Measurements from ENCODE around the gene AP5Z1.

Gene AP5Z1

DNA sequence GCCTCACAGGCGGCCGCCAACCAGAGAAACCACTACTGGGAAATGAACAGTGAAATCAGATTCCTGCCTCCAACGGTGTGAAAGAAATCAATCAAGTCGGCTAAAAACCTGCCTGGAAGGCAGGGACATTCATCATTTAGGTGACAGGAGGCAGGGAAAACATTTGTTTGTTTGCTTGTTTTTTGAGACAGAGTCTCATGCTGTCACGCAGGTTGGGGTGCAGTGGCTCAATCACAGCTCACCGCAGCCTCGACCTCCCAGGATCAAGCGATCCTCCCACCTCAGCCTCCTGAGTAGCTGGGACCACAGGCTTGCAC is 30.5 kb downstream of the AP5Z1 start:
- no peak for DNase-seq

DNA sequence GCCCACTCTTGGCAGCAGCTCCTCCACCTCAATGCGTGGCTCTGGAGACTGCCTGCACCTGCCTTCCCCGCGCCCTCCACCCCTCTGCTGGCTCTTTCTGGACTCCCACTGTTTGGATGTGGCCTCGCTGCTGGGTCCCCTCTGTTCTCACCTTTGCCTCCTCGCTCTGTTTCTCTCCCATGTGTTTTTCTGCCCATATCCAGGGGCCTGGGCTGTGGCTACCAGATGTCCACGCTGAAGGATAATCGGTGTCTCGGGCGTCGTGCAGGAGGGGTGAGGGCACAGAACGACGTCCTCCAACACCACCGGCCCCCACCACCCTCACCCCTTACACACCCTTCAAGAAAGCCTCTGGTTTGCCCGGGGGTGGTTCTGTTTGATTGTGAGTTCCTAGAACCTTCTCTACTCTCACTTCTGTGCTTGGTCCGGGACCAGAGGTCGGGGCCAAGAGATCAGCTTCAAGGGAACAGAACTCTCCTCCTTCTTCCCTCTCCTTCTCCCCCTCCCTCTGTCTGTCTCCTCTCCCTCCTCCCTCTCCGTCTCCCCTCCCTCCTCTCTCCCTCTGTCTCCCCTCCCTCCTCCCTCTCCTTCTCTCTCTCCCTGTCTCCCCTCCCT is 31.7 kb downstream of the AP5Z1 start:
- DNase-seq = no peak

DNA sequence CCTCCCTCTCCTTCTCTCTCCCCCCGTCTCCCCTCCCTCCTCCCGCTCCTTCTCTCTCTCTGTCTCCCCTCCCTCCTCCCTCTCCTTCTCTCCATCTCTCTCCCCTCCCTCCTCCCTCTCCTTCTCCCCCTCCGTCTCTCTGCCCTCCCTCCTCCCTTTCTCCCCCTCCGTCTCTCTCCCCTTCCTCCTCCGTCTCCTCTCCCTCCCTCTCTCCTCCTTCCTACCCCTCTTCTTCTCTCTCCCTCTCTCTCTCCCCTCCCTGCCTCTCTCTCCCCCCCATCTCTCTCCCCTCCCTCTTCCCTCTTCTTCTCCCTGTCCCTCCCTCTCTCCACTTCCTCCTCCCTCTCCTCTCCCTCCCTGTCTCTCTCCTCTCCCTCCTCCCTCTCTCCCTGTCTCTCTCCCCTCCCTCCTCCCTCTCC is 32.2 kb downstream of the AP5Z1 start:
- DNase-seq = no peak

DNA sequence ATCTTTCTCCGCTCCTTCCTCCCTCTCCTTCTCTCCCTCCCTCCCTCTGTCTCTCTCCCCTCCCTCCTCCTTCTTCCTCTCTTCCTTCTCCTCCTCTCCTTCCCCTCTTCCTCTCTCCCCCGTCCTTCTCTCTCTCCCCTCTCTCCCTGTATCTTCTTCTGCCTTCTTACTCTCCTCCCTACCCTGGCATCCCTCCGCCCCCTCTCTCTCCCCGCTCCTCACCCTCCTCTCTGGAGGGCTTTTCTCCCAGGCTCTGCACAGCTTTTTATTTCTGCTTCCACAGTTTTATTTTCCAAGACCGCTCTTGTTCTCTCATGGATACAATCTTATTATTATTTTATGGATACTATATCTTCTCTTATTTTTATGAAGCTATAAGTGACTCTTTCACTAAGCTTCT is 32.6 kb downstream of the AP5Z1 start:
- no peak for DNase-seq

DNA sequence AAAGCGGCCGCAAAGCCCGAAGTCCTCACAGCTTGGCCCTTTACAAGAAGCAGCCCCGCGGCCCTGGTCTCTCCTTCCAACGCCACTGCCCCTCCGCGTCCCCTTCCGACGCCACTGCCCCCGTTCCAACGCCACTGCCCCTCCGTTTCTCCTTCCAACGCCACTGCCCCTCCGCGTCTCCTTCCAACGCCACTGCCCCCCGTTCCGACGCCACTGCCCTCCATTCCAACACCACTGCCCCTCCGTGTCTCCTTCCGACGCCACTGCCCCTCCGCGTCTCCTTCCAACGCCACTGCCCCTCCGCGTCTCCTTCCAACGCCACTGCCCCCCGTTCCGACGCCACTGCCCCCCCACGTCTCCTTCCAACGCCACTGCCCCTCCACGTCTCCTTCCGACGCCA is 33.1 kb downstream of the AP5Z1 start:
- no peak for DNase-seq

DNA sequence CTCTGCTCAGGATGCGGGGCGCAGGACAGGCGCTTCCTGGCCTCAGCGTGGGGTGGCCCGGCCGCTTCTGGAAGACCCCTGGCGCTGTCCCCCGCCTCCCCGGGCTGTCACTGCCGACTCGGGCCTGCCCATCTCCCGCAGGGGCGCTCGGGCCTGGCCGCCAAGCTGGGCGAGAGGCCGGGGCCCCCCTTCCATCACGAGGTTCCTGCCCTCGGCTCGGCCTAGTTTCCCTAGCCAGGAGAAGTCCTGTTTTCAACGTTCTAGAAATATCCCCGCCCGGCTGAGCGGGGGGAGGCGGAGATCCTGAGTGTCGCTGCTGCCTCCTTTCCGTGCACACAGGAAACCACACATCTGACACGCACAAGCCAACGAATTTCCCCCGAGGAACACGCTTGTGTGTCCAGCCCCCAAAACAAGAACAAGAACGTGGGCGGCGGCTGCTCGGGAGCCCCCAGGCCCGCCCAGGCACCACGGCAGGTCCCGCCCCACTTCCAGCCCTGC is 33.7 kb downstream of the AP5Z1 start:
- no peak for DNase-seq

DNA sequence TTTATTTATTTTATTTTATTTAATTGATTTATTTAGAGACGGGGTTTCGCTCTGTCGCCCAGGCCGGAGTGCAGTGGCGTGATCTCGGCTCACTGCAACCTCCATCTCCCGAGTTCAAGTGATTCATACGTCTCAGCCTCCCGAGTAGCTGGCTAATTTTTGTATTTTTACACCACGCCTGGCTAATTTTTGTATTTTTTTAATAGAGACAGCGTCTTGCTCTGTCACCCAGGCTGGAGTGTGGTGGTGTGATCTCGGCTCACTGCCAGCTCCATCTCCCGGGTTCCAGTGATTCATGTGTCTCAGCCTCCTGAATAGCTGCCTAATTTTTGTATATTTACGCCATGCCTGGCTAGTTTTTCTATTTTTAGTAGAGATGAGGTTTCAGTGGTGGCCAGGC is 34.2 kb downstream of the AP5Z1 start:
- DNase-seq = no peak

DNA sequence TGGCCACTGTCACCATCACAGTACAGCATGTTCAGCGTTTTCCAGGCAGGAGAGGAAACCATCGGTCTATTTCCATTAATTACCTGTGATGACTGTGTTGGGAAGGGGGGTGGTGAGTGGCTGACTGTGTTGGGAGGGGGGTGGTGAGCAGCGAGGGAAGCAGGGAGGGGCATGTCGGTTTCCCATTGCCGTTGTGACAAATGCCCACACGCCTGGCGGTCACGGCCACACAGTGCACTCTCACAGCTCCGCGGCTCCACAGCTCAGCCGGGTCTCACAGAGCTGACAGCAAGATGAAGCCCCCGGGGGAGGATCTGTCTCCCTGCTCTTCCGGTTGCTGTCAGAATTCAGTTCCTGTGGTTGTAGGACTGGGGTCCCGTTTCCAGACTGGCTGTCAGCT is 39.0 kb downstream of the AP5Z1 start:
- DNase-seq = no peak

DNA sequence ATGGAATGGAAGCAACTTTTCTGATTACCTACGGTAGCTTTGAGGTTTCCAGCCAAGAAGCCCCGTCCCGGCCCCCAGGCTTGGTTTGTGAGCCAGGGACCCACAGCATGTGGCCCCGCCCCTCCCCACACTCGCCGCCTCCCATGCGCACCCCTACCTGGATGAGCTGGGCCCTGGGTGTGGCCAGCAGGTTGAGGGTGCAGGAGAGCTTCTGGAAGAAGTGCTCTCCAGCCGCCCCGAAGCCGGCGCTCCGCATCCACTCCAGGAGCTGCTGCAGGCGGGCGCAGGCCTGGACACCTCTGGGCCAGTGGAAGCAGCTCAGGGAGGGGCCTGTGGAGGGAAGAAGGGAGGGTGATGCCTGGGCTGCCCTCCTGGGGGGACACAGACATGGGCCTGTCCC is 39.7 kb downstream of the AP5Z1 start:
- DNase-seq = no peak

DNA sequence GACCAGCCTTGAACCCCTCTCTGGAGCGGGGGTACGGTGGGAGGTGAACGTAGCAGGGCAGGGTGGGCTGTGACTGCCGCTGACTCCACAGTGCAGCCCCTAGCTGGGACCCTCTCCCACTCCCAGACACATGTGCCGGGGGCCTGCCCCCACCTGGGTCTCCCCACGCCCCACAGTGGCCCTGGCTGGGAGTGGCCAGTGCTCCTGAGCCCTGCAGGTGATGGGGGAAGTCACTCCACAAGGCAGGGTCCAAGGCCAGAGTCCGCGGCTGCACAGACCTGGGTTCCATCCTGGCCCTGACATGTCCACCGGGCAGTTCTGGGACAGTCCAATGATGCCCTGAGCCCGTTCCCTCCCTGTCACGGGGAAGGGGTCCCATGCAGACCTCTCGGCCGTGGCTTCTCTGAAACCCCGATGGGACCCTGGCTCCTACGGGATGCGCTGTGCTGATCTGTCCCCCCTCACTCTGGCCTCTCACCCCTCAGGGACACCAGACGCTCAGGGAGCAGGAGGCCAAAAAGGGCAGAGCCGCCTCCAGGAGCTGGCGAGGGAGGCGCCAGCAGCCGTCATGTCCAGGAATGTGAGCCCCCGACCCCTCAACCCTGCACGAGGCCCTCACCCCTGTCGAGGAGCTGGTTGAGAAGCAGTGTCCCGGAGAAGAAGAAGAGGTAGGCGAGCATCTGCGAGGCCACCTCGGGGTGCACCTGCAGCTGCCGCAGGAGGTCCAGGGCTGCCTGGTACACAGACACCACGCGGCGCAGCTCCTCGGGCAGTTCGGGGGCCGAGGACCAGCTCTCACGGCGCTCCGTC is 40.4 kb downstream of the AP5Z1 start:
- no peak for DNase-seq

DNA sequence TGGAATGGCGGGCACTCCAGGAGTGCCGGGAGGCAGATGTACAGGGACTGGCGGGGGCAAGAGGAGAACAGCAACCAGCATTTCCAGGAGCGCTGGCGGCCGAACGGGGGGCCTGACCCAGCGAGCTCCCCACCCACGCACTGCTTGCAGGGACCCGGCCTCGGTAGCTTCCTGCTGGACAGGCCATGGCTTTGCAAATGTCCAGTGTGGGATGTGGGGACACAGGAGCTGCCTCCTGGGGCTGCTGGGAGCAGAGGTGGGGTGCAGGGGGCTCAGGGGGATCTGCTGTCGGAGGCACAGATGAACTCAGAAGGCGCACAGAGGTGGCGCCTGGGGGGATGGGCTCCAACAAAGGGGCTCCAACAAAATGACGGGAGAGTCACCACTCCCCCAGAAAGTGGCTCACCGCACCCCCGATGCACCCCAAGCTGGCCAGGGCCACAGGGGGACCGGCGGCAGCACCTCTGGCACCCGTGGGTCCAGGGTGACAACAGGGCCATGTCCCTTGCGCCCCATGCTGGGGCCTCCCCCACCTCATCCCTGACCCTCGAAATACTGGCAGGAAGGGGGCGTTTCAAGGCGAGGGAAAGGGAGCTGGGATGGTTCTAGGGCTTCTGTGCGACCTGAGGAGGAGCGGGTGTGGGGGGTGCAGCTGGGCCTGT is 41.1 kb downstream of the AP5Z1 start:
- DNase-seq = no peak

DNA sequence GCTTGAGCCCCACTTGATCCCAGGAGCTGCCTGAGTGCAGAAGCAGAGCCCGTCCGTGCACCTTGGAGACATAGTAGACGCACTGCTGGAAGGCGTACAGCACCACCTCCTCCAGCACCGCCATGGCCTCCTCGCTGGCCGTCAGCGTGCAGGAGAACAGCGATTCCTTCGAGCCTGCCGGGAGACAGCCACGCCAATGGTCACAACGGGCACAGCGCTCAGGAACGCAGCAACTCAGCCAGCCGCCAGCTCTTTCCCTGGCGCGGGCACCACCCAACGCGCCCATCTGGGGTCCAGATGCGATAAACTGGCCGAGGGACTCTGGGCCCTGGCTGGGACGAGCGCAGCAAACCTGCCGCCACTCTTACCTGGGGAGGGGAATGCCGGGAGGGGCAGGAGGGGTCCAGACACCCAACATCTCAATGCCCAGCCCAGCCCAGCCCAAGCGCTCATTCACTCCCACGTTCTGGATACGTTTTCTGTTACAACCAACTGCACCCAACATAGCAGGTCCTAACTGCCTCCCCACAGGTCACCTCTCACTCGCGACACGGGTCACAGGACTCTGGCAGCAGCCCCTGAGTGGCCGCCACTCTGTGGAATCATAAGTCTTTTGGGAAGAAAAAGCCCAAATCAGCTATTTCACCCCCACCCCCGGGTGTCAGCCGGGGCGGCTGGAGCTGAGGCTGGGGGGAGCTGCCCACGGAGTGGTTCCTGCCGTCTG is 41.9 kb downstream of the AP5Z1 start:
- DNase-seq = no peak

DNA sequence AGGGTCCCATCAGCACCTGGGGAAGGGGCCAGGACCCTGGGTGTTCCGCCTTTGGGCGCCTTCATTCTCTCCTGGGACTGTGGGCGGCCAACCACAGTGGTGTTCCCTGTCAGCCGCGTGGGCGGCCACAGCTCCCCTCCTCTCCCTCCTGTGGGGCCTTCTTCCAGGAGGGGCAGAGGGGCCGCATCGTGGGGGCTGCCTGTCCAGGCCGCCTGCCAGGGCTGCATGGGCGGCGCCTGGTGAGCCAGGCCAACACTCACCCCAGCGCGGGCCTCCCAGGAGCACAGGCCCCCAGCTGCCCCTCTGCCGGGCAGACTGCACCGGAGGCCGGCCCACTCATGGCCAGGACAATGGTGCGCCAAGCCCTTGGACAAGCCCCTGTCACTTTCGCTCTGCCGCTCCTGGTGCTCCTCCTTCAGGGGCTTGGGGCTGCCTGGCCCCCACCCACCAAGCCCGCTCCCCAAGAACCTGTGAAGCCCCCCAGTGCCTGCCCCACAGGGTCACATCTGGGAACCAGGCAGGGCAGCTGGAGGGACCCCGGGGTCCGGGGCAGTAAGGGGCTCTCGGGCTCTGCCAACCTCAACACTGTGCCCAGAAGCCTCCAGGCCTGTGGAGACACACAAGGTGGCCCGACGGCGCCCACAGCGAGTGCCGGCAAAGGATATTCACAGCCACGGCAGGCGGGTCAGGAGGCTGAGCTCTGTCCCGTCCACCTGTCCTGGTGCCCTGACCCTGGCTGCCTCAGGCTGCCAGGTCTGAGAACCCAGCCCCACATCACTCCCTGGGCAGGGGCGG is 42.8 kb downstream of the AP5Z1 start:
- DNase-seq = no peak

DNA sequence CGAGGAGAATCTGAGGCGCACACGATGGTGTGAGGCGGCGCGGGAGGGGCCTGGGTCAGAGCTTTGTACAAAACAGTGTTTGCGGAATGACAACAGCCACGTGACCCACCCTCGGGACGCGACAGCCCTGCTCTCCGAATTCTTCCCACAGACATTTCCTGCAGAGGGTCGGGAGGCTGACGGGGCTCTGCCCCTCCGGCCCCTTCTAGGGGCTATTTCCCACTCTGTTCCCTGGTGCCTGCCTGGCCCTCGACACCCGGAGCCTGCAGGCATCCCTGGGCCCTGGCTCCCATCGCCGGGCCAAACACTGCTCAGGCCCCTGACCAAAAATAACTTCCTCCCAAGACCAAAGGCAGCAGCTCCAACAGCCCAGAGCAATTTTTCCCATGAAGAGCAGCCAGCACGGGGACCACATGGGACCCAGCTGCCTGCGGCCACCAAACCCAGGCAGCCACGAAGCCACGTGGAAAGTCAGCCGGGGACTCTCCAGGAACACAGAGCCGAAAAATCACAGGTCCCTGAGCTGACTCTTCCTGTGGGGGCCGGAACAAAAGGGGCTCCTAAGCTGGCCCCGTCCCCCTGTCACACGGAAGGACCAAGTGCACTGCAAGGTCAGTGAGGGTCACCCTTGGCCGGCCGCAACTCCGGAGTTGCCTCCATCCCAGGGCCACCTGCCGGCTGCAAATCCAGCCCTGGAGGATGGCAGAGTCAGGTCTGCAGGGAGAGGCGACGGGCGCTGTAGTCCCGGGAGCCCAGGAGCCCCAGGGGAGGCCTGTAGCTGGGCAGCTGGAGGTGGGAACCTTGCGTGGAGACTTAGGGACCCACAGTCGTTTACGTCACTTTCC is 44.4 kb downstream of the AP5Z1 start:
- no peak for DNase-seq

DNA sequence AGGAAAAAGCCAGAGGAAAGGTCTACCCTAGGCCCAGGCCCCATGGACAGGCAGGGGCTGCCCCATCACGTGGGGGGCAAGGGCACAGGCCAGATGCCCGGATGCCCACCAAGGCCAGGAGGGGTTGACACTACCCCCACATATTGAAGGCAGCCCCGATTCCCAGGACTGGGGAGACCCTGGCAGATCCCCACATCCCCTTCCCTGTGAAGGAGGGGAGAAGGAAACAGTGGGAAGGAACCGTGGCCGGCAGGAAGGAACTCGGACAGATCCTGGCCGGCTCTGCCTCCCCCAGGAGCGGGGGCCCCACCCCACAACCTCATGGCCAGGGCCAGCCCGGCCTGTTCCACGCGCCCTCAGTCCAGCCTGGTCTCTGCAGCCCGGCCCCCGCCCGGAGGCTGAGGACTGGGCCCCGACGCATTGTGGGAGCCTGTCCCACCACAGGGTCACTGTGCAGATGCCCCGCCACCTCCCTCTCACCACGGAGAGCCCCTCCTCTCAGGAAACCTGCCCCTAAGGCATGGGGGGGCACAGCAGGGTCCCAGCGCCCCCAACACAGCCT is 45.1 kb downstream of the AP5Z1 start:
- no peak for DNase-seq

DNA sequence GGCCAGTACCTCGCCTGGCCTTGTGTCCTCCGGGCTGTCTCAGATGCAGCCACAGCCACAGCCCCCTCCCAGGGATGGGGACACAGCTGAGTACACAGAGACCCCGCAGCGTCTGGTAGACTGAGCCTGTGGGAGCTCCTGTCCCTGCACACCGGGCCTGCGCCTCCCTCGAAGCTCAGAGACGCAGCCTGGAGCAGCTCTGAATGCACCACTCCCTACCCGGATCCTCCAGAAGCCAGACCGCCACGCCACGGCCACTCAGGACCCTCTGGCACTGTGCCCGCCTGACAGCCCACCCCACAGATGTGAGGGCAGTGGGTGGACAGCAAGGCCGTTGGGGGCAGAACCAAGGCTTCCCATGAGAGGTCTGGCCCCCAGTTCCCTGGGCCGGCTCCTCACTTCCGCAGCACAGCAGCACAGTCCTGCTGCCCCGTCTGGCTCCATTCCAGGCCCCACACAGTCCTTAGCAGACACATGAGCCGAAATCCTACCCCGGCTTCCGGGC is 45.6 kb downstream of the AP5Z1 start:
- DNase-seq = no peak

DNA sequence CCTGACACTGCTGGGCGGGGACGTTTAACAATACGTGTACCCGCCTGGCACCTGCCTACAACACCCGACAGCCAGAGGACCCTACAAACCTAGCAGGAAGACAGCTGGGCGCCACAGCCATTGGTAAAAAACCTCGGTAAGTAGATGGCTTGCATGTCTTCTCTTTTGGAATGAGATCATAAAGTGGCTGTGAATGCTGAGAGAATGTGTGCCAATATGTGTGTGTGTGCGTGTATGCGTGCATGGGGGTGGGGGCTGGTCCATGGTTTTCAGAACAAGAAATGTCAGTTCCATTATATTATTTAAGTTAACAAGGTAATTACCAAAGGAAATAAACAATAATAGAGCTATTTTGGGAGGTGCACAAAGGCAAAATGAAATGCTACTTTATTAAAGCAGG is 47.3 kb downstream of the AP5Z1 start:
- no peak for DNase-seq

DNA sequence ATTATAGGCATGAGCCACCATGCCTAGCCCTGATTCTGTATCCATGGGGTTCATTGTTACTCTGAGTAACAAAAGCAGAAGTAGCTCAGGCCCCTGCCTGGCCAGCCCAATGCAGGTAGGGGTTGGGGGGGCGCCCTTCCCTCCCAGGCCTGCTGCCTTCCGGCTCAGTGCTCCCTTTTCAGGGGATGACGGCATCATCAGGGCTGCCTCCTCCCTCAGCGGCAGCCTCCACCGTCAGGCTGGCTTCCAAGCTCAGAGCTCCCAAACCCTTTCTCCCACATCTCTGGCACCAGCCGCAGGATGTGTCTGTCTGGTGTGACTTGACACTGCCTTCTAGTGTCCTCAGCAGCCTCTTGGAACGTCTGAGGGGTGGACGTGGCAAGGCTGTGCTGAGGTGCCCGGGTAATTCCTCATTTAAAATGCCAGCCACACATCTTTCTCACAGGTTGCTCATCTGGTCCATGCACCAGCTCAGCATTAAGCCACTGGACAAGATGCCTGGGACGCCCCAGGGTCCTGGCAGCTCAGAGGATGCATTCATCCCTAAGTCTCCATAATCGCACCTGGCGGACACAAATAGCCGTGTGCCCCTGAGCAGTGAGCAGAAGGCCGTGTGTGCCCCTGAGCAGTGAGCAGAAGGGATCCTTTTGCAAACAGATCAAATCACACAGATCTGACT is 48.2 kb downstream of the AP5Z1 start:
- no peak for DNase-seq

DNA sequence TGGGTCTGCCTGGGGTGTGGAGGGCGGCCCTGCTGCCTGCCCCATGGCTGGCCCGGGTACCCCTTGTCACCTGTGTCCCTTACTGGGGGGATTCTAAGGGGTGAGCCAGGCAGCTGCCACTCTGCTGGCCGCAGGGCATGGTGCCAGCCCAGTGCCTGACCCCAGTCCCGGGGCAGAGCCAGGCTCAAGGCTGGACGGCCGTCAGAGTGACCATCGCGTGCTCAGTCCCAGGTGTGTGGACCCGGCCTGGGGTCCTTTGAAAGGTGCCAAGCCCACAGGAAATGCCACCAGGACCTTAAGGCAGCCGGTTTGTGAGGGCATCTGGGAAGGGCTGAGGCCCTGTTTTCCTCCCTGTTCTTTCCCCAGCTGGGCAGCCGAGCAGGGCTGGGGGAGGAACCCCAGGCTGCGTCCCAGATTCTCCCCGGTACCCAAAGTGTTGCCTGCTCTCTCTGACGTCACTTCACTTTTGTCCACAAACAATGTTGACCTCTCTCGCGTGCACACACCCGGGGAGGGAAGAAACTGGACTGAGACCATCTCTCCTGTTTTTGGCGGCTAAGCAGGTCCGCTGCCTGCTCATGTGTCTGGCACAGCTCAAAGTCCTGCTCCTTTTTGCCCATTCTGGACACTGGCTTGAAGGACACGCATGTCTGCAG is 48.8 kb downstream of the AP5Z1 start:
- DNase-seq = no peak

DNA sequence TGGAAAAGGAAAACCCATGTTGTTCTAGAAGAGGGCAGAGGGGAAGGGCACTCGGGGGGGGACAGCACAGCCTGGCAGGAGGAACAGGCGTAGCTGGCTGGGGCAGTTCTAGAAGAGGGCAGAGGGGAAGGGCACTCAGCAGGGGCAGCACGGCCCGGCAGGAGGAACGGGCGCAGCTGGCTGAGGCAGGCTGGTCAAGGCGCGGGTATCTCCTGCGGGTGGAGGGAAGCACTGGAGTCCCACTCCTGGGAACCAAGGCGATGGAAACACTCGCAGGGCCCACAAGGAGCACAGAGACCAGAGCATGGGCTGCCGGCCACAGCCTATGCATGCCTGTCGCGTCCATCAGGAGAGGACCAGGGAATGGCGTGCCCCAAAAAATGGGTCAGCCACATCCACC is 49.7 kb downstream of the AP5Z1 start:
- no peak for DNase-seq

Data from NCI-H1092 (cell line).